ENCODE data around the gene THBS3. TPM values are rescaled to one million over a fixed set of nuclear protein-coding genes. Genes with fewer than 3 reads are reported as not detected.

Gene THBS3
- polyA plus RNA-seq, 1 donor: 39.6 TPM

- no peak for DNase-seq
These were observed 20.2 kb downstream of the THBS3 start for GRCh38 chr1:155187456-155187891.

- no peak for DNase-seq
These were observed 20.8 kb downstream of the THBS3 start for GRCh38 chr1:155186794-155187455.

DNA sequence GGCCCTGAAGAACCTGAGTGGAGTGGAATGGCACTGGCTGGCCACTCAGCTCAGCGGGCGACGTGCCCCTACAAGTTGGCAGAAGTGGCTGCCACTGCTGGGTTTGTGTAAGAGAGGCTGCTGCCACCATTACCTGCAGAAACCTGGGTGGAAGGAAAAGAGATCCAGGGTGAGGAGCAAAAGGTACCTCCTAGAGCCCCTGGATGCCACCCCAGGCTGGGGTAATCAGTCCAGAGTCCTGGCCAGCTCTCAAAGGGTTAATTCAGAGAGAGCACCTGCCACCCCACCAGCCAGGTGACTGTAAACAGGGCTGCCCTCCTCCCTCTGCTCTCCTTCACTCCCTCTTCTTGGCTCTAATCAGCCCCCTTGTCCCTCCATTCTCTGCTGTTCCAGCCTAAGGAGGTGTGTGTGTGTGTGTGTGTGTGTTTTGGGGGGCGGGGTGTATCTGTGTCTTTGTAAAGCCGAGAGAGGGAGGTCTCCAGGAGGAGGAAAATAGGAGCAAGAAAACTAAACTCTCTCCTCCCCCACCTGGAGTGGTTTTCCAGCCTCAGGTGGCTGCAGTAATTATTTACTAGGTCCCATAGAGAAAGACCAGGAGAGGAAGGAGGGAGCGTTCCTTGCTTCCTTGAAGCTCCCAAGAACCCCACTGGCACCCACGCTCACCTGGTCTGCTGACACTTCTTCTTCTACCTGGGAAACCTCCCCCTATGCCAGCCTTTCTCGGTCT is 21.5 kb downstream of the THBS3 start:
- DNase-seq: no peak

- no peak for DNase-seq
These were observed 22.0 kb downstream of the THBS3 start for GRCh38 chr1:155185783-155186066.

DNA sequence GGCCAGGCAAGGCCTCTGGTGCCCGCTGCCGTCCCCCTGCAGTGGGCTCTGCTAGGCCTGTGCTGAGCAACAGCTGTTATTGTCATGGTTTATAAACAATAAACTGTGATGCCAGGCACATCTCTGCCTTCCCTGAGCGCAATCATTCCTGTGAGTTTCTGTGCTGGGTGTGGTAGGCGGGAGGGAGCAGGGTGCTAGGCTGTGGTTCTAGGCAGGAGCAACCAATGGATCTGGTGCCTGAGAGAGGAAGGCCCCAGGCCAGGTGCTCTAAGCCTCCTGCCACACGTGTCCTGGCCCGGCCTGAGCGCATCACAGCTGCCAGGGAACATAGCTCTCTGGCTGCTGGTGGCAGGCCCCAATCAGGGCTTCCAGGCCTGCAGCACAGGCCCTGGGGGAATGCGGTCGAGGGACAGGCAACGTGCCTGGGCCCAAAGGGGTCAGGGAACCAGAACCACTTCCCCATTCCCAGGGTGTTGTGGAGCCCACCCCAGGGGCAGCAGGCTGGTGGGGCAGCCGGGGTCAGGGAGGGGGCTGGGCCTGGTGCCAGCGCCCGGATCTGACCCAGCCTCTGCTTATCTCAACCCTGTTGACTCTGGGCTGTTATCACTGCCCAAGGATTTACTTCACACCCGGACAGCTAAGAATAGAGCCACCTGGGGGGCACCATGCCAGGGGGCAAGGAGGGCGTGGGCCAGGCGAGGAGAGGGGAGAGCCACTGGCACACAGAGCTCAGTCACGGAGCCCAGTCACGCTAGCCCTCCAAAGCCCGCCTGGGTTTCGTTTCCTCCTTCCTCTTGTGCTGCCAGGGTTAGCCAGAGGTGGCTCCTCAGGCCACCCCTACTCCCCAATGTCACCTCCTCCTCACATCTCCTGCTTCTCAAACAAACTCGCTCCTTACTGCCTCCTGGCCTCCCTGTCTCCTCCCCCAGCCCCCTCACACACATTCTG is 22.6 kb downstream of the THBS3 start:
- no peak for DNase-seq

- DNase-seq: no peak
These were observed 23.3 kb downstream of the THBS3 start for GRCh38 chr1:155184351-155184811.

DNA sequence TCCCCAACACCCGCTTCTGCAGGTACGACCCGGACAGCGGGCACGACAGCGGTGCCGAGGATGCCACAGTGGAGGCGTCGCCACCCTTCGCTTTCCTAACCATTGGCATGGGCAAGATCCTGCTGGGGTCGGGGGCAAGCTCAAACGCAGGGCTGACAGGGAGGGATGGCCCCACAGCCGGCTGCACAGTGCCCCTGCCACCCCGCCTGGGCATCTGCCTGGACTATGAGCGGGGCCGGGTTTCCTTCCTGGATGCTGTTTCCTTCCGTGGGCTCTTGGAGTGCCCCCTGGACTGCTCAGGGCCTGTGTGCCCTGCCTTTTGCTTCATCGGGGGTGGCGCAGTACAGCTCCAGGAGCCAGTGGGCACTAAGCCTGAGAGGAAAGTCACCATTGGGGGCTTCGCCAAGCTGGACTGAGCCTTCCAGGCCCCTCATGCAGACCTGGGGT is 23.9 kb downstream of the THBS3 start:
- DNase-seq: no peak

DNA sequence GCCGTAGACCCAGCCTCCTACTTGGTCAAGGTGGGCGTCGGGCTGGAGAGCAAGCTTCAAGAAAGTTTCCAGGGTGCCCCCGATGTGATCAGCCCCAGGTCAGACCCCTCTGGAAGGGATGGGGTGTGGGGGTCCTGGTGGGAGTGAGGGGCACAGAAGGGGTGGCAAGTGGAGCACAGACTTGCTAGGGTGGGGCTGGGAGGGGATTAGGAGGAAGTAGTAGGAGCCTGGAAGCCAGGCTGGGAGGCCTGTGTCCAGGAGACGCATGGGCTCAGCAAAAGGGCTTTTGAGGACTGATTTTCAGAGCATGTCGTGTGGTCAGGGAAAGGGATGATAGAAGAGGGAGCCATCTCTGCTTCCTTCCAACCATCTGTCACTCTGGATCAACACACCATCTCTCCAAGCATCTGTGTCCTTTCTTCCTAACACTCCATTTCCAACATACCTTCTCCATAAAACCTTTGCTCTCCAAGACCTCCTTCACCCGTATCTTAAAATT is 25.6 kb downstream of the THBS3 start:
- no peak for DNase-seq

DNA sequence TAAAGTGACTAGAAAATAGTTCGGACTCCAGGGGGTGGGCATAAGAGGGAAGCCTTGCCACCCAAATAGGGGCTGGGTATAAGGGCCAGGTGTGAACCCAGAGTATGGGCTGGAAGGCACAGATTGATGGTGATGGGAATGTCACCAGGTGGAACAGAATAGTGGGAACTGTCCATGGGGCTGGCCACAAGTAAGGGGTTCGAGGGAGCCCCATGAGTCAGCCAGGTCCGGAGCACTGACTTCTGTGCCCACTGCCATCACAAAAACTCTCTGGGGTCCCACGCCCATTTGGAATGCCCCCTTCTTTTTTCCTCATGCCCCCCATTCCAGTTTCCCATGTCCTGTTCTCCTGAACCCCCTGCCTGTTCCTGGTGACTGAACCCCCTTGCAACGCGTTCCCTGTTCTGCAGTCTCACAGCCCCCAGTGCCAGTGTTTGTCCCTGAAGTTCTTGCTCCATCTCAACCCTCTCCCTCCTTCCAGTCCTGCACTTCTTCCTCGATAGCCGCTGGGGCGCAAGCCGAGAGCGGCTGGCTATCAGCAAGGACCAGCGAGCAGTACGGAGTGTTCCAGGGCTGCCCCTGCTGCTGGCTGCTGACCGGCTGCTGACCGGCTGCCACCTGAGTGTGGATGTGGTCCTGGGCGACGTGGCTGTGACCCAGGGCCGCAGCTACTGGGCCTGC is 26.2 kb downstream of the THBS3 start:
- no peak for DNase-seq

GRCh38 chr1:155179112-155180031 is 28.3 kb downstream of the THBS3 start:
- DNase-seq: no peak

DNA sequence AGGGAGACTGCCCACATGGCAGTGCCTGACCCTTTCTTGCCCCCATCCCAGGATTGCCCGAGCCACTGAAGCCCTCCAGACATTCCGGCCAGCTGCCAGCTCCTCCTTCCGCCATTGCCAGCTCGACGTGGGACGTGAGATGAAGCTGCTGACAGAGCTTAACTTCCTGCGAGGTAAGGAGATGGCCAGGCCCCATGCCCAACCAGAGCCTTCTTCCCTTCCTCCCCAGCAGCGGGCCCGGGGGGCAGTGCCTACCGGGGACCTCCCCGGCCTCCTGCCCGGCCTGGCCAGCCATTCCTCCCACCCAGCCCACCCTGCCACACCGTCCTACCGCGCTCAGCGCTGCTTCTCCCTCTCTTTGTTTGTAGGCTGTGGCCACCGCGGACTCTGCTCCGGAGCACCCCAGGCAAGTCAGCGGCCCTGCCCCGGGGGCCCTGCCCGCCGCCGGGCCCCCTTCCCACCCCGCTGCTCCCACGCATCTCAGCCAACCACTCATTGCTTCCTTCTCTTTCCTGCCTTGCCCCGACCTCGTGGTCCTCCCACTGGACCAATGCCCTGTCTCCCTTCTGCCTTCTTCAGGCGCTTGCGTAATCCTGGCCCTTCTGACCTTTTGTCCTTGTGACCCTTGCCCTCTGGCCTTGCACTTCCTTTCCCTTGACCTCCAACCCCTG is 29.1 kb downstream of the THBS3 start:
- no peak for DNase-seq

DNA sequence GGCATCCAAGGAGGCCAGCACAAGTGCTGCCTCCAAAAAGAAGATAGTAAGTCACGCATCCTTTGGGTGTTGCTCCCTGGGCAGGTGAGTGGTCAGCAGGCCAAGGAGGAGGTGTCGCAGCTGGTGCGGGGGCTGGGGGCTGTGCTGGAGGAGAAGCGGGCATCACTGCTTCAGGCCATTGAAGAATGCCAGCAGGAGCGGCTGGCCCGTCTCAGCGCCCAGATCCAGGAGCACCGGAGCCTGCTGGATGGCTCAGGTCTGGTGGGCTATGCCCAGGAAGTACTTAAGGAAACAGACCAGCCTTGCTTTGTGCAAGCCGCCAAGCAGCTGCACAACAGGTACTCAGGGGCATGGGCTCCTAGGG is 29.8 kb downstream of the THBS3 start:
- DNase-seq: no peak

DNA sequence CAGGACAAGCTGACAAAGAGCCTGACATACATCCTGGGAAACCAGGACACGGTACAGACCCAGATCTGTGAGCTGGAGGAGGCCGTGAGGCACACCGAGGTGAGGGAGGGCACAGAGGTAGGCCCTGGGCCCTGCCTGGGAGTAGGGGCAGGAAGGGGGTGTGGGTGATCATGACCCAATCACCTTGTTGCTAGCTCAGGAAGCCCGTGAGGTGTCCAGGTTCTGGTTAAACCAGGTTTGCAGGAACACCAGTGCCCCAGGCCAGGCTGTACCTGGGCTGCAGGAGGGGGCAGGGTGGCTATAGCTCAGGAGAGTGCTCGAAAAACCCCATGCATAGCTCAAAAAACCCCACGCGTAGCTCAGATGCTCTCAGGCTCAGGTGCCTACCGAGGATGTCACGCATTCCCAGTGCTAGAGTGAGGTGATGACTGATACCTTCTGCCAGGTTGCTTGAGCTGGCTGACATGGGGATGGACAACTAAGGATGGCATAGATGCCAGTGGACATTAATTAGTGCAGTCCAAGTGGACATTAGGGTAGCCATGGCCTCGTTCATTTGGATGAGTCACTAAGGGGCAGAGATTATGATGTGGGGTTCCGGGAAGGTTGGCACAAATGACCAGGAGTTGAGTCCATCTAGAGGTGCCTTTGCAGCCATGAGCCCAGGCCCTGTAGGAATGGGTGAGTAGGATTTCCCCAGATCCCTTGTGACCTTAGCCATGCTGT is 30.3 kb downstream of the THBS3 start:
- DNase-seq: no peak

DNA sequence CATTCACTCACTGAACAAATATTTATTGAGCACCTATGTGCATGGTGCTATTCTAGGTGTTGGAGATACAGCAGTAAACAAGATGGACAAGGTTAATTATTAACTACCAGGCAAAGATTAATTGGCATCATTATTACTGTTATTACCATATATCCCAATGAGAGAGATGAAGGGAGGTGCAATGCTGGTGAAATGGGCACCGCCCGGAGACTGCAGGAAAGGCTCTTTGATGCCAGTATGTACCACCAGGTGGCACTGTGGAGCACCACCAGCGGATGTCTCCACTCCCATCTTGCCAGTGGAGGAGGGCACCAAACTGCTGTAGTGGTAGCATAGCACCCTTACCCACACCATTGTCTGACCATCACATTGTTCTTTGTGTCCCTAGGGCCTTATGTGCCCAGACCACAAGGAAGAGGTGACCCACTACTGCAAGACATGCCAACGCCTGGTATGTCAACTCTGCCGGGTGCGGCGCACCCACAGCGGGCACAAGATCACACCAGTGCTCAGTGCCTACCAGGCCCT is 31.1 kb downstream of the THBS3 start:
- peak; percentile 67 for DNase-seq

DNA sequence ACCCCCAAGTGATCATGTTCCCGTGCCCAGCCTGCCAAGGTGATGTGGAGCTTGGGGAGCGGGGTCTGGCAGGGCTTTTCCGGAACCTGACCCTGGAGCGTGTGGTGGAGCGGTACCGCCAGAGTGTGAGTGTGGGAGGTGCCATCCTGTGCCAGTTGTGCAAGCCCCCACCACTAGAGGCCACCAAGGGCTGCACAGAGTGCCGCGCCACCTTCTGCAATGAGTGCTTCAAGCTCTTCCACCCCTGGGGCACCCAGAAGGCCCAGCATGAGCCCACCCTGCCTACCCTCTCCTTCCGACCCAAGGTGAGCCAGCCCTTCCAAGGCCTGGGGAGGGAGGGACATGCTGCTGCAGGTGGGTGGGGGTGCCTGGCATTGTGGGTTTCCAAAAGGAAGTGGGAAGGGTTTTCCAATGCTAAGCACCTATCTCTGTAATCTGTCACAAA is 31.7 kb downstream of the THBS3 start:
- DNase-seq: no peak

DNA sequence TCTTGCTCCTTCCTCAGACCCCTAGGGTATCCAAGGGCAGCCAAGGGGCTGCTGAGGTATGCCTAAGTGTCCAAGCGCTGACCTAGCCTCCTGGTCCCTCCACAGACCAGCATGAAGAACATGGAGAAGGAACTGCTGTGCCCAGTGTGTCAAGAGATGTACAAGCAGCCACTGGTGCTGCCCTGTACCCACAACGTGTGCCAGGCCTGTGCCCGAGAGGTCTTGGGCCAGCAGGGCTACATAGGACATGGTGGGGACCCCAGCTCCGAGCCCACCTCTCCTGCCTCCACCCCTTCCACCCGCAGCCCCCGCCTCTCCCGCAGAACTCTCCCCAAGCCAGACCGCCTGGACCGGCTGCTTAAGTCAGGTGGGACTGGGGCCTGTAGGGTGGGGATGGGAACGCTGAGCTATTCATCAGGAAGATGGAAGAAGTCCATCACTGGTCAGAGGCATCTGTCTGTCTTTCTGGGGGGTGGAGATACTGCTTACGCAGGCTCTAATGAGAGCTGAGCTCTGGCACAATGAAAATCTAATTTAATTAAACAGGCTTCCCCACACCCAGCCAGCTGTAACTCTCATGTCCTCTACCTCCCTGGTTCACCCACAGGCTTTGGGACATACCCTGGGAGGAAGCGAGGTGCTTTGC is 32.3 kb downstream of the THBS3 start:
- no peak for DNase-seq

DNA sequence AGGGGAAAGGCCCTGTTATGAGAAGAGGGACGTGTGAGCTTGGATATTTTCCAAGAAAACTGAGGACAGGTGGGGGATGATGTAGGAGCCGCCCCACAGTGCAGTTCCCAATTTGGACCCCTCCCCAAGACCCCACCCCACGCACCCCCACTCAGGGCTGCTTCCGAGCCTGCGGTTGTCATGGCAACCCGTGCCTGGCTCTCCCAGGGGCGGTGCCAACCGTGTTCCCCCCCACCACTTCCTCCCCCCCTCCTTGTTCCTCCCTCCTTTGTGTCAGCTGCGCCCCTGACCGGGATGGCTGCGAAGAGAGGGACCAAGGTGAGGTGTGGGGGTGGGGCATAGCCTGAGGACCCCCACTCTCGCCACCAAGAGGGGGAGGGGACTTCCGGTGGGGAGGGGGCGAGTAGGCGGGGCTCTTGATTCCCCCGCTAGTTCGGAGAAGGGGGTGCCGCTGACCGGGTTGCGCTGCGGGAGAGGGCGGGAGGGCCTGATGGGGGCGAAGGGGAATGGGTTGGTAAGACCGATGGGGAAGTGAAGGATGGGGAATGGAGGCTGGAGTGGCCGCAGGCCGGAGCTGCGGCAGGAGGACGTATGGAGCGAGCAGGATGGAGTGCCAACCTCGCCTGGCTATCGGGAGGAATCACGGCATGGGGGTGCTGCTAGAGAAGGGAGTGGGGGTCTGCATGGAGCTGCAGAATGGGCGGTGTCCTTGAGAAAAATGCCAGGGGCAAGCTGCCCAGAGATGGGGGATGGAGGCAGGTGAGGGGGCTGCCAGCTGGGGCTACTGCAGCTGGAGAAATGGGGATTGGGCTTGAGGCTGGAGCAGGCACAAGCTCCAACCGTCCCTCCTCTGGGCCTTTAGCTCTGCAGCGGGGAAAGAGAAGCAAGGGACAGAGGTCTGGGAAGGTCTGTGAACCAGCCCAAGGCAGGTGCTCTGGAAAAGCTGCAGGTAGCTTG is 33.1 kb downstream of the THBS3 start:
- no peak for DNase-seq

Data from hindlimb muscle (tissue), 1 donor.